WERI-Rb-1 (cell line): Measurements from ENCODE around the gene NLGN1.

Experiments
- DNase-seq: peaks from one replicate; pipeline ENCODE4 v3.0.0-alpha.2; 2020
- H3K27ac ChIP-seq: fragments of 250-450 bp; sonication (Bioruptor Pico); 2 replicates; pipeline ENCODE4 v1.5.1; 2020; ENCODE audit warnings: mild to moderate bottlenecking, moderate library complexity
- H3K27me3 ChIP-seq: fragments of 250-450 bp; sonication (Bioruptor Pico); 2 replicates; pipeline ENCODE4 v1.5.1; 2021; ENCODE audit warnings: mild to moderate bottlenecking, low read depth, moderate library complexity; ENCODE audit not compliant: insufficient read depth, severe bottlenecking
- H3K36me3 ChIP-seq: fragments of 250-450 bp; sonication (Bioruptor Pico); 2 replicates; pipeline ENCODE4 v1.5.1; 2020; ENCODE audit warnings: mild to moderate bottlenecking, moderate library complexity
- H3K4me3 ChIP-seq: 2 replicates; pipeline ENCODE4 v1.5.1; 2011; ENCODE audit warnings: low read depth, mild to moderate bottlenecking, control low read depth, low read length
- H3K9me3 ChIP-seq: fragments of 250-450 bp; sonication (Bioruptor Pico); 2 replicates; pipeline ENCODE4 v1.5.1; 2021; ENCODE audit warnings: mild to moderate bottlenecking, moderate library complexity; ENCODE audit not compliant: severe bottlenecking
- CTCF ChIP-seq: IDR thresholded peaks from 2 replicates; pipeline ENCODE4 v1.5.1; 2011; ENCODE audit warnings: low read depth, mild to moderate bottlenecking, control low read depth, inconsistent platforms, low read length

The NLGN1 gene

GRCh38 chr3:173745952-173746682 lies 348.6 kb downstream of the NLGN1 start:
- no peak for DNase-seq
- H3K27ac ChIP-seq, result no peak overlapping the region

GRCh38 chr3:173747427-173747826 lies 349.9 kb downstream of the NLGN1 start:
- no peaks in the 10 kb centered on the region for H3K36me3 ChIP-seq
- H3K9me3 ChIP-seq, result no peaks in the 10 kb centered on the region
- no peak overlapping the region for H3K27ac ChIP-seq
- H3K4me3 ChIP-seq, result no peak overlapping the region
- H3K27me3 ChIP-seq, result no peaks in the 10 kb centered on the region
- no peak for TF ChIP-seq CTCF
- no peak for DNase-seq

More at GRCh38 chr3:173745952-173746682, 348.6 kb downstream of the NLGN1 start:
- Histone ChIP-seq H3K4me3 (no peak overlapping the region), H3K36me3 (no peaks in the 10 kb centered on the region), H3K9me3 (no peaks in the 10 kb centered on the region), H3K27me3 (no peaks in the 10 kb centered on the region)
- TF ChIP-seq CTCF, result no peak

- no peaks in the 10 kb centered on the region for H3K36me3 ChIP-seq
- DNase-seq, result no peak
- H3K9me3 ChIP-seq, result no peaks in the 10 kb centered on the region
- no peaks in the 10 kb centered on the region for H3K27me3 ChIP-seq
- H3K27ac ChIP-seq, result no peak overlapping the region
- H3K4me3 ChIP-seq, result no peak overlapping the region
- TF ChIP-seq CTCF, result no peak
Observed at GRCh38 chr3:173748105-173748504, 350.6 kb downstream of the NLGN1 start.

- Histone ChIP-seq H3K9me3 (no peaks in the 10 kb centered on the region), H3K4me3 (no peak overlapping the region), H3K27me3 (no peaks in the 10 kb centered on the region), H3K36me3 (no peaks in the 10 kb centered on the region), H3K27ac (no peak overlapping the region)
- no peak for DNase-seq
- TF ChIP-seq CTCF, result no peak
Observed at GRCh38 chr3:173750095-173750494, 352.6 kb downstream of the NLGN1 start.

GRCh38 chr3:173750591-173750990 lies 353.0 kb downstream of the NLGN1 start:
- TF ChIP-seq CTCF, result no peak
- H3K27ac ChIP-seq, result no peak overlapping the region

GRCh38 chr3:173753593-173753992 lies 356.0 kb downstream of the NLGN1 start:
- no peak for DNase-seq

More at GRCh38 chr3:173750591-173750990, 353.0 kb downstream of the NLGN1 start:
- DNase-seq, result no peak
- Histone ChIP-seq H3K36me3 (no peaks in the 10 kb centered on the region), H3K27me3 (no peaks in the 10 kb centered on the region), H3K4me3 (no peak overlapping the region), H3K9me3 (no peaks in the 10 kb centered on the region)

More at GRCh38 chr3:173753593-173753992, 356.0 kb downstream of the NLGN1 start:
- Histone ChIP-seq H3K9me3 (no peaks in the 10 kb centered on the region), H3K36me3 (no peaks in the 10 kb centered on the region), H3K27ac (no peak overlapping the region), H3K4me3 (no peak overlapping the region), H3K27me3 (no peaks in the 10 kb centered on the region)
- TF ChIP-seq CTCF, result no peak
